Measurements from ENCODE around the gene ITPR2. TPM values are rescaled to one million over a fixed set of nuclear protein-coding genes. Genes with fewer than 3 reads are reported as not detected.
"Not testable (repeated sequence)": the region's sequence is repeated elsewhere in the genome, so short reads cannot be mapped to it uniquely, and the experiment has no call there.

Gene ITPR2
- total RNA-seq, 1 donor: 29.6 TPM

GRCh38 chr12:26791301-26791791, 41.6 kb downstream of the ITPR2 start:
- DNase-seq (ENCODE audit: low read depth in 2 of 3, low spot score in 2 of 3): peak in 2 of 3 donors; percentile 44 to 62

- DNase-seq (ENCODE audit: low read depth in 2 of 3, low spot score in 2 of 3): no peak
These were observed 42.4 kb downstream of the ITPR2 start for GRCh38 chr12:26790645-26790994.

- no peak for DNase-seq (ENCODE audit: low read depth in 2 of 3, low spot score in 2 of 3)
These were observed 43.0 kb downstream of the ITPR2 start for GRCh38 chr12:26789731-26790644.

- no peak for DNase-seq (ENCODE audit: low read depth in 2 of 3, low spot score in 2 of 3)
These were observed 46.0 kb downstream of the ITPR2 start for GRCh38 chr12:26786865-26787514.

GRCh38 chr12:26786491-26786864, 46.5 kb downstream of the ITPR2 start:
- no peak for DNase-seq (ENCODE audit: low read depth in 2 of 3, low spot score in 2 of 3)

- not testable (repeated sequence) for DNase-seq (ENCODE audit: low read depth in 2 of 3, low spot score in 2 of 3)
These were observed 49.1 kb downstream of the ITPR2 start for GRCh38 chr12:26783816-26784379.

GRCh38 chr12:26783131-26783526, 49.9 kb downstream of the ITPR2 start:
- no peak for DNase-seq (ENCODE audit: low read depth in 2 of 3, low spot score in 2 of 3)

- DNase-seq (ENCODE audit: low read depth in 2 of 3, low spot score in 2 of 3): no peak
These were observed 50.4 kb downstream of the ITPR2 start for GRCh38 chr12:26782372-26783130.

GRCh38 chr12:26780656-26781055, 52.3 kb downstream of the ITPR2 start:
- not testable (repeated sequence) for DNase-seq (ENCODE audit: low read depth in 2 of 3, low spot score in 2 of 3)

GRCh38 chr12:26778173-26778775, 54.7 kb downstream of the ITPR2 start:
- DNase-seq (ENCODE audit: low read depth in 2 of 3, low spot score in 2 of 3): not testable (repeated sequence)

- no peak for DNase-seq (ENCODE audit: low read depth in 2 of 3, low spot score in 2 of 3)
These were observed 55.8 kb downstream of the ITPR2 start for GRCh38 chr12:26777236-26777635.

- not testable (repeated sequence) for DNase-seq (ENCODE audit: low read depth in 2 of 3, low spot score in 2 of 3)
These were observed 57.0 kb downstream of the ITPR2 start for GRCh38 chr12:26775991-26776390.

GRCh38 chr12:26773313-26774104, 59.5 kb downstream of the ITPR2 start:
- DNase-seq (ENCODE audit: low read depth in 2 of 3, low spot score in 2 of 3): no peak

GRCh38 chr12:26771861-26772260, 61.1 kb downstream of the ITPR2 start:
- DNase-seq (ENCODE audit: low read depth in 2 of 3, low spot score in 2 of 3): no peak

GRCh38 chr12:26770239-26771070, 62.5 kb downstream of the ITPR2 start:
- no peak for DNase-seq (ENCODE audit: low read depth in 2 of 3, low spot score in 2 of 3)

- no peak for DNase-seq (ENCODE audit: low read depth in 2 of 3, low spot score in 2 of 3)
These were observed 63.4 kb downstream of the ITPR2 start for GRCh38 chr12:26769611-26770010.

GRCh38 chr12:26768611-26769603, 64.1 kb downstream of the ITPR2 start:
- no peak for DNase-seq (ENCODE audit: low read depth in 2 of 3, low spot score in 2 of 3)
